Keratinocyte (primary cell): Measurements from ENCODE around the gene UBA6.

Source experiments
- CTCF ChIP-seq, 3 experiments: IDR thresholded peaks in 1 of 3; conservative IDR thresholded peaks in 1 of 3; optimal IDR thresholded peaks in 1 of 3; 2 replicates in 2 of 3; 3 replicates in 1 of 3; pipeline versions ENCODE3 to v1.5.1; 2011; ENCODE audit warnings: low read length in 3 of 3, mild to moderate bottlenecking in 3 of 3, moderate library complexity in 2 of 3, control low read depth in 1 of 3, inconsistent platforms in 1 of 3; ENCODE audit not compliant: insufficient read depth in 2 of 3; ENCODE audit errors: extremely low read depth in 1 of 3
- EZH2 ChIP-seq: IDR thresholded peaks from one replicate; pipeline ENCODE4 v1.6.1; 2012; ENCODE audit warnings: inconsistent platforms, mild to moderate bottlenecking, low read length, moderate library complexity

- TF ChIP-seq CTCF (optimal IDR thresholded peaks at IDR 0.05 in 1 of 3, IDR thresholded peaks at IDR 0.05 in 1 of 3, conservative IDR thresholded peaks at IDR 0.05 in 1 of 3; ENCODE audit: extremely low read depth in 1 of 3, insufficient read depth in 2 of 3, low read length in 3 of 3) (no peak), EZH2 (no peak)
These were observed 25.0 kb upstream of the UBA6 start for GRCh38 chr4:67725981-67726380.
